ENCODE results near the gene TPP1. TPM values are rescaled to one million over a fixed set of nuclear protein-coding genes. Genes with fewer than 3 reads are reported as not detected.
A peak's percentile ranks its signal among the peaks of the same experiment; 100 is the strongest.

The TPP1 gene
- total RNA-seq (17.1 TPM), polyA plus RNA-seq (ENCODE audit: insufficient read depth in 1 of 8, insufficient read length in 8 of 8, low replicate concordance in 1 of 8) (10 to 100 TPM; 30.9 to 52.0 (median 37.8) TPM)
- long read RNA-seq, donor 1, transcript TPP1-201 (13 exons, 3,560 nt) = major isoform, 5 of 6 reads
- long read RNA-seq, donor 1, partial matches to known transcripts = 0 of 6 reads
- long read RNA-seq, donor 1, other reads (novel, unspliced or antisense) = 0 of 6 reads
- long read RNA-seq, donor 2, partial matches to known transcripts = 0 of 3 reads
- long read RNA-seq, donor 2, other reads (novel, unspliced or antisense) = 0 of 3 reads
- long read RNA-seq, donor 3, transcript TPP1-201 (13 exons, 3,560 nt) = major isoform, 8 of 12 reads
- long read RNA-seq, donor 3, partial matches to known transcripts = 0 of 12 reads
- long read RNA-seq, donor 3, other reads (novel, unspliced or antisense) = 0 of 12 reads
- long read RNA-seq, donor 4, partial matches to known transcripts = 0 of 5 reads
- long read RNA-seq, donor 4, other reads (novel, unspliced or antisense) = 0 of 5 reads
- long read RNA-seq, donor 5, transcript TPP1-201 (13 exons, 3,560 nt) = major isoform, 21 of 24 reads
- long read RNA-seq, donor 5, partial matches to known transcripts = 0 of 24 reads
- long read RNA-seq, donor 5, other reads (novel, unspliced or antisense) = 0 of 24 reads
- long read RNA-seq, donor 6, transcript TPP1-201 (13 exons, 3,560 nt) = major isoform, 7 of 13 reads
- long read RNA-seq, donor 6, partial matches to known transcripts = 0 of 13 reads
- long read RNA-seq, donor 6, other reads (novel, unspliced or antisense) = 0 of 13 reads
- long read RNA-seq, donor 7, transcript TPP1-201 (13 exons, 3,560 nt) = major isoform, 6 of 8 reads
- long read RNA-seq, donor 7, partial matches to known transcripts = 0 of 8 reads
- long read RNA-seq, donor 7, other reads (novel, unspliced or antisense) = 0 of 8 reads
- long read RNA-seq, donor 8, partial matches to known transcripts = 0 of 7 reads
- long read RNA-seq, donor 8, other reads (novel, unspliced or antisense) = 0 of 7 reads
- long read RNA-seq, donor 9, transcript TPP1-201 (13 exons, 3,560 nt) = major isoform, 7 of 8 reads
- long read RNA-seq, donor 9, partial matches to known transcripts = 0 of 8 reads
- long read RNA-seq, donor 9, other reads (novel, unspliced or antisense) = 0 of 8 reads
- long read RNA-seq, donor 10, transcript TPP1-201 (13 exons, 3,560 nt) = major isoform, 5 of 9 reads
- long read RNA-seq, donor 10, partial matches to known transcripts = 0 of 9 reads
- long read RNA-seq, donor 10, other reads (novel, unspliced or antisense) = 0 of 9 reads
- long read RNA-seq, donor 11, transcript TPP1-201 (13 exons, 3,560 nt) = major isoform, 8 of 13 reads
- long read RNA-seq, donor 11, partial matches to known transcripts = 0 of 13 reads
- long read RNA-seq, donor 11, other reads (novel, unspliced or antisense) = 0 of 13 reads

GRCh38 chr11:6619004-6619745, at the start of gene TPP1:
Gene TPP1, minus strand, starts transcription at chr11:6619422. Its CDS starts 22 bp downstream, at chr11:6619400.
- Histone ChIP-seq H3K4me1 (ENCODE audit: control insufficient read depth, insufficient read depth, low read length) (peaks cover 19% of the 10 kb centered on the region), H3K36me3 (ENCODE audit: control insufficient read depth, insufficient read depth, low read length) (peaks cover 49% of the 10 kb centered on the region), H3K4me3 (ENCODE audit: low read length) (peak within 1 kb of the TSS; percentile 84), H3K27ac (ENCODE audit: low read length) (peak within 1 kb of the TSS; percentile 88), H3K9me3 (replicated peaks; ENCODE audit: control insufficient read depth, low read depth, low read length) (no peaks in the 10 kb centered on the region), H3K27me3 (ENCODE audit: control insufficient read depth, insufficient read depth, low read length) (no peaks in the 10 kb centered on the region)
- WGBS (ENCODE audit: insufficient coverage) = 0% methylated on average over 11 of the region's 16 CpGs
- DNase-seq = peak; percentile 98

DNA sequence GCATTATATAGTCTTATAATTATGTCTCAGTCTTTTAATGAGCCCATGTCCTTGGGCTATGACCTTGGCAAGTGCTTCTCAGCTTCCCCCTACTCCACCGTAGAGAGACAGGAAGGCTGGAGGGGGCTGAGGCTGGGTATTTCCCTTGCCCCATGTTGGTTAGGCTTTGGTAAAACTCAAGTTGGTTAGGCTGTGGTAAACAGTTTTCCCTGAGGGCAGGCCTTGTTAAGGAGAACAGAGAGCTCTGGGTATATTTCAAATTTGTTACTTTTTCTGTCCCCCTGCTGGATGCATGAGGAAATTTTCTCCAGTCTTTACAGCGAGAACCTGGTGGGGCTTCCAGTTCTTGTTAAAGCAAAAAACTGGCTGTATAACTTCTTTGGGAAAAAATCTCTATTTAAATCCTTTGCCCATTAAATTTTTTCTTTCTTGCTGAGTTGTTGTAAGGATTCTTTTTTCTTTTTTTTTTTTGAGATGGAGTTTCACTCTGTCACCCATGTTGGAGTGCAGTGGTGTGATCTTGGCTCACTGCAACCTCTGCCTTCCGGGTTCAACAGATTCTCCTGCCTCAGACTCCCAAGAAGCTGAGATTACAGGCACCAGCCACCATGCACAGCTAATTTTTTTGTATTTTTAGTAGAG, 48.6 kb upstream of the TPP1 start:
- no peak overlapping the region for H3K27ac ChIP-seq (ENCODE audit: low read length)
- DNase-seq = no peak
- H3K36me3 ChIP-seq (ENCODE audit: control insufficient read depth, insufficient read depth, low read length) = no peaks in the 10 kb centered on the region
- peaks cover 8% of the 10 kb centered on the region for H3K4me1 ChIP-seq (ENCODE audit: control insufficient read depth, insufficient read depth, low read length)
- H3K9me3 ChIP-seq (replicated peaks; ENCODE audit: control insufficient read depth, low read depth, low read length) = peaks cover 2% of the 10 kb centered on the region
- H3K27me3 ChIP-seq (ENCODE audit: control insufficient read depth, insufficient read depth, low read length) = no peaks in the 10 kb centered on the region
- WGBS (ENCODE audit: insufficient coverage) = no CpG with 5 or more reads among the region's 3 CpGs
- no peak overlapping the region for H3K4me3 ChIP-seq (ENCODE audit: low read length)

DNA sequence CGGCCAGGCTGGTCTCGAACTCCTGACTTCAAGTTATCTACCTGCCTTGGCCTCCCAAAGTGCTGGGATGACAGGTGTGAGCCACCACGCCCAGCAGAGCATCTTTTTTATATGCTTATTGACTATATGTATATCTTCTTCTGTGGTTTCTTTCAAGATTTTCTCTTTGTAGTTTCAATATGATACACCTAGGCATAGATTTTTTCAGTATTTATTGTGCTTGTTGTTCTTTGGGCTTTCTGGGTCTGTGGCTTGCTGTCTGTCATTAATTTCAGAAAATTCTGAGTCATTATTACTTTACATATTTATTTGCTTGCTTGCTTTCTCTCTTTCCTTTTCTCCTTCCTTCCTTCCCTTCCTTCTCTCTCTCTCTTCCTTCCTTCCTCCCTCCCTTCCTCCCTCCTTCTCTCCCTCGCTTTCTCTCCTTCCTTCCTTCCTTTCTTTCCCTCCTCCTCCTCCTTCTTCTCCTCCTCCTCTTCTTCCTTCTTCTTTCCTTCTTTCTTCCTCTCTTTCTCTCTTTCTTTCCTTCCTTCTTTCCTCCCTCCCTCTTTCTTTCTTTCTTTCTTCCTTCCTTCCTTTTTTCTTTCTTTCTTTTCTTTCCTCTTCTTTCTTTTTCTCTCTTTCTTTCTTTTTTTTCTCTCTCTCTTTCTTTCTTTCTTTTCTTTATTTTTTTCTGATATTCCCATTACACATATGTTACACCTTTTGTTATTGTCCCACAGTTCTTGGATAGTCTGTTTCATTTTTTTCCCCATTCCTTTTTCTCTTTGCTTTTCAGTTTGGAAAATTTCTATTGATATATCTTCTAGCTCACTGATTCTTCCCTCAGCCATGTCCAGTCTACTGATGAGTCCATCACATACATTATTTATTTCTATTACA, 47.3 kb upstream of the TPP1 start:
- no peak for DNase-seq
- Histone ChIP-seq H3K4me1 (ENCODE audit: control insufficient read depth, insufficient read depth, low read length) (peaks cover 8% of the 10 kb centered on the region), H3K9me3 (replicated peaks; ENCODE audit: control insufficient read depth, low read depth, low read length) (peaks cover 2% of the 10 kb centered on the region), H3K4me3 (ENCODE audit: low read length) (no peak overlapping the region), H3K27ac (ENCODE audit: low read length) (no peak overlapping the region), H3K27me3 (ENCODE audit: control insufficient read depth, insufficient read depth, low read length) (no peaks in the 10 kb centered on the region), H3K36me3 (ENCODE audit: control insufficient read depth, insufficient read depth, low read length) (no peaks in the 10 kb centered on the region)
- 87% methylated on average over 1 of the region's 4 CpGs for WGBS (ENCODE audit: insufficient coverage)

- Histone ChIP-seq H3K27me3 (ENCODE audit: control insufficient read depth, insufficient read depth, low read length) (no peaks in the 10 kb centered on the region), H3K36me3 (ENCODE audit: control insufficient read depth, insufficient read depth, low read length) (no peaks in the 10 kb centered on the region), H3K9me3 (replicated peaks; ENCODE audit: control insufficient read depth, low read depth, low read length) (peaks cover 2% of the 10 kb centered on the region), H3K4me1 (ENCODE audit: control insufficient read depth, insufficient read depth, low read length) (peaks cover 8% of the 10 kb centered on the region), H3K4me3 (ENCODE audit: low read length) (no peak overlapping the region), H3K27ac (ENCODE audit: low read length) (peak overlapping the region; percentile 82)
- peak; percentile 94 for DNase-seq
- WGBS (ENCODE audit: insufficient coverage) = no CpG with 5 or more reads among the region's 1 CpG
Observed at GRCh38 chr11:6664551-6664950, 45.3 kb upstream of the TPP1 start.

GRCh38 chr11:6663794-6664469, 44.7 kb upstream of the TPP1 start:
- Histone ChIP-seq H3K4me1 (ENCODE audit: control insufficient read depth, insufficient read depth, low read length) (peaks cover 8% of the 10 kb centered on the region), H3K4me3 (ENCODE audit: low read length) (no peak overlapping the region), H3K36me3 (ENCODE audit: control insufficient read depth, insufficient read depth, low read length) (no peaks in the 10 kb centered on the region), H3K9me3 (replicated peaks; ENCODE audit: control insufficient read depth, low read depth, low read length) (peaks cover 2% of the 10 kb centered on the region), H3K27ac (ENCODE audit: low read length) (peak overlapping the region; percentile 82), H3K27me3 (ENCODE audit: control insufficient read depth, insufficient read depth, low read length) (no peaks in the 10 kb centered on the region)
- 91% methylated on average over 1 of the region's 3 CpGs for WGBS (ENCODE audit: insufficient coverage)
- peak; percentile 87 for DNase-seq

- Histone ChIP-seq H3K27me3 (ENCODE audit: control insufficient read depth, insufficient read depth, low read length) (no peaks in the 10 kb centered on the region), H3K4me1 (ENCODE audit: control insufficient read depth, insufficient read depth, low read length) (peaks cover 17% of the 10 kb centered on the region), H3K27ac (ENCODE audit: low read length) (no peak overlapping the region), H3K36me3 (ENCODE audit: control insufficient read depth, insufficient read depth, low read length) (no peaks in the 10 kb centered on the region), H3K9me3 (replicated peaks; ENCODE audit: control insufficient read depth, low read depth, low read length) (no peaks in the 10 kb centered on the region), H3K4me3 (ENCODE audit: low read length) (no peak overlapping the region)
- 100% methylated on average over 1 of the region's 3 CpGs for WGBS (ENCODE audit: insufficient coverage)
- no peak for DNase-seq
Observed at GRCh38 chr11:6660712-6661111, 41.5 kb upstream of the TPP1 start.

- no peak for DNase-seq
- H3K27ac ChIP-seq (ENCODE audit: low read length) = no peak overlapping the region
- H3K4me3 ChIP-seq (ENCODE audit: low read length) = no peak overlapping the region
- peaks cover 22% of the 10 kb centered on the region for H3K4me1 ChIP-seq (ENCODE audit: control insufficient read depth, insufficient read depth, low read length)
- no peaks in the 10 kb centered on the region for H3K9me3 ChIP-seq (replicated peaks; ENCODE audit: control insufficient read depth, low read depth, low read length)
- H3K27me3 ChIP-seq (ENCODE audit: control insufficient read depth, insufficient read depth, low read length) = no peaks in the 10 kb centered on the region
- no peaks in the 10 kb centered on the region for H3K36me3 ChIP-seq (ENCODE audit: control insufficient read depth, insufficient read depth, low read length)
Observed at GRCh38 chr11:6658647-6659046, 39.4 kb upstream of the TPP1 start.

DNA sequence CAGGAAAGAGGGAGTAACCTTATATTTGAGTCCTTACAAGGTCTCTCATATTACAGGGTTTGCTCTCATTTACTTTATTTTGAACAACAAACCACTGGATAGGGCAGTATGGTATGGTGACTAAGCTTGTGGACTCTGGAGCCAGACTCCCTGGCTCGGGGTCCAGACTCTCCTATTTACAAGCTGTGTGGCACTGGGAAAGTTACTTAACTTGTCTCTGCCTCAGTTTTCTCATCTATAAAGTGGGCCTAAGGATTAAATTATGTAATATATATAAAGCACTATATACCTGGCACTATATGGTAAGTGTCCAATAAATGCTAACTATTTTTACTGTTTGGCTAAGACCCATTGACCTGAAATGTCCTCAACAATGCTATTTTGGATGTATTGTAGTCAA, 38.1 kb upstream of the TPP1 start:
- H3K9me3 ChIP-seq (replicated peaks; ENCODE audit: control insufficient read depth, low read depth, low read length) = no peaks in the 10 kb centered on the region
- H3K4me1 ChIP-seq (ENCODE audit: control insufficient read depth, insufficient read depth, low read length) = peaks cover 30% of the 10 kb centered on the region
- no CpG with 5 or more reads among the region's 1 CpG for WGBS (ENCODE audit: insufficient coverage)
- DNase-seq = no peak
- no peak overlapping the region for H3K4me3 ChIP-seq (ENCODE audit: low read length)
- peaks cover 1% of the 10 kb centered on the region for H3K36me3 ChIP-seq (ENCODE audit: control insufficient read depth, insufficient read depth, low read length)
- H3K27ac ChIP-seq (ENCODE audit: low read length) = peak overlapping the region; percentile 94
- no peaks in the 10 kb centered on the region for H3K27me3 ChIP-seq (ENCODE audit: control insufficient read depth, insufficient read depth, low read length)

All from muscle of leg (tissue), 16 donors.